CD4-positive, alpha-beta memory T cell (primary cell): ENCODE data around the gene SYNPR. TPM values are rescaled to one million over a fixed set of nuclear protein-coding genes. Genes with fewer than 3 reads are reported as not detected.

Source experiments
- CTCF ChIA-PET: fragments of 350-600 bp; sonication (Branson Sonifier 250); formaldehyde crosslinking; loops from one replicate; lab custom pipeline; 2021; ENCODE audit warnings: inconsistent platforms; ENCODE audit not compliant: partially characterized antibody; lab: Charles Lee
- POLR2A ChIA-PET: fragments of 350-600 bp; sonication (Branson Sonifier 250); formaldehyde crosslinking; loops from one replicate; lab custom pipeline; 2021; ENCODE audit not compliant: partially characterized antibody; lab: Charles Lee
- DNase-seq, 5 donors: peaks; one replicate each; pipeline versions ENCODE4 v3.0.0 to v3.0.0-alpha.2; 2020 to 2022; ENCODE audit warnings: mixed read lengths in 1 of 5
- H3K27ac ChIP-seq: one replicate; pipeline ENCODE4 v1.7.0; 2013; ENCODE audit warnings: low read depth, low read length
- H3K27me3 ChIP-seq: 2 replicates; pipeline ENCODE4 v1.7.0; 2013; ENCODE audit warnings: mild to moderate bottlenecking, low read length, moderate library complexity; ENCODE audit not compliant: insufficient read depth
- H3K36me3 ChIP-seq: 2 replicates; pipeline ENCODE4 v1.7.0; 2013; ENCODE audit warnings: mild to moderate bottlenecking, low read length, moderate library complexity; ENCODE audit not compliant: insufficient read depth
- H3K4me1 ChIP-seq: 2 replicates; pipeline ENCODE4 v1.7.0; 2013; ENCODE audit warnings: mild to moderate bottlenecking, low read length, moderate library complexity; ENCODE audit not compliant: insufficient read depth
- H3K4me3 ChIP-seq, 2 donors: one replicate each; pipeline ENCODE4 v1.7.0; 2013; ENCODE audit warnings: low read length in 2 of 2, mild to moderate bottlenecking in 1 of 2
- H3K9me3 ChIP-seq, 2 donors: one replicate each; pipeline ENCODE4 v1.7.0; 2013; ENCODE audit warnings: low read length in 2 of 2, control low read depth in 1 of 2; ENCODE audit not compliant: control insufficient read depth in 1 of 2
- H3K27ac Mint-ChIP-seq, 7 donors: one replicate each; pipeline ENCODE4 v1.8.0; 2020 to 2021; ENCODE audit warnings: mixed read lengths in 7 of 7, mild to moderate bottlenecking in 6 of 7, inconsistent platforms in 3 of 7, moderate library complexity in 3 of 7
- H3K27me3 Mint-ChIP-seq, 2 donors: one replicate each; pipeline ENCODE4 v1.8.0; 2020 to 2021; ENCODE audit warnings: mixed read lengths in 2 of 2
- H3K36me3 Mint-ChIP-seq, 2 donors: one replicate each; pipeline ENCODE4 v1.8.0; 2020 to 2021; ENCODE audit warnings: mixed read lengths in 2 of 2, inconsistent platforms in 1 of 2, mild to moderate bottlenecking in 1 of 2
- H3K4me1 Mint-ChIP-seq, 4 donors: one replicate each; pipeline ENCODE4 v1.8.0; 2020 to 2021; ENCODE audit warnings: mixed read lengths in 4 of 4, mild to moderate bottlenecking in 1 of 4
- H3K4me3 Mint-ChIP-seq, 8 donors: one replicate each; pipeline ENCODE4 v1.8.0; 2020 to 2021; ENCODE audit warnings: mixed read lengths in 8 of 8, mild to moderate bottlenecking in 7 of 8, moderate library complexity in 6 of 8, inconsistent platforms in 3 of 8
- H3K9me3 Mint-ChIP-seq, 8 donors: one replicate each; pipeline ENCODE4 v1.8.0; 2020 to 2021; ENCODE audit warnings: mixed read lengths in 8 of 8, mild to moderate bottlenecking in 5 of 8, inconsistent platforms in 3 of 8, moderate library complexity in 1 of 8
- intact Hi-C: fragments of 100-400 bp; cut with micrococcal nuclease; formaldehyde crosslinking; loops from one replicate; pipeline ENCODE4 v1.15.1; 2023
- polyA plus RNA-seq, 2 donors: library from polyadenylated mRNA; unstranded; fragments of 300-500 nt; fragmentation: Illumina TruSeq; gene quantifications; one replicate each; pipeline ENCODE4 v1.2.3, GENCODE V29; 2021
- total RNA-seq, 2 experiments: library from RNA; stranded (reverse); gene quantifications; one replicate each; pipeline ENCODE4 v1.2.3, GENCODE V29; 2021

SYNPR gene
- total and polyA plus RNA-seq, 4 experiments from 2014 or later, result not detected

DNA sequence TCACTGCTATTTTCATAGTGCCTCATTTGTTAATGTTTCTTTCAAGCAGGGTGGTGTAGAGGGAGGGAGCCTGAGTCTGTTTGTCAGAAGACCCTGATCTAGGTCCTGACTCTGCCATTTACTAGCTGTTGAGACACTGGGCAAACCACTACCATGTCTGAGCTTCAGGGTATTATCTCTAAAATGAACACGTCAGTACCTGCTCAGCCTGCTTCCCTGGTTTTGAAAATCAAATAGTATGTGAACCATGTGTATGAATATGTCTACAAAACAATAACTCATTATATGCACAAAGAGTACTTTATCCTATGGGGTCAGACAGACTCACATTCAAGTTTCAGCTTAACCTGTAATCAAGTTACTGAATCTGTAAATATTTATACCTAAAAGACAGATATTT is 25.1 kb downstream of the SYNPR start:
- CTCF ChIA-PET, result no interaction called here
- no peaks in the 10 kb centered on the region for H3K27me3 ChIP-seq
- H3K4me1 ChIP-seq, result no peaks in the 10 kb centered on the region
- intact Hi-C loops, result no loop called here
- Mint-ChIP-seq H3K9me3 (peaks cover 0 to 8% (median under 1%) of the 10 kb centered on the region in 8 donors), H3K4me3 (no peak overlapping the region), H3K36me3 (no peaks in the 10 kb centered on the region), H3K27ac (no peak overlapping the region), H3K4me1 (no peaks in the 10 kb centered on the region), H3K27me3 (no peaks in the 10 kb centered on the region)
- no peaks in the 10 kb centered on the region for H3K9me3 ChIP-seq
- no peak for DNase-seq
- H3K27ac ChIP-seq, result no peak overlapping the region
- POLR2A ChIA-PET, result no interaction called here
- H3K4me3 ChIP-seq, result no peak overlapping the region
- H3K36me3 ChIP-seq, result no peaks in the 10 kb centered on the region

DNA sequence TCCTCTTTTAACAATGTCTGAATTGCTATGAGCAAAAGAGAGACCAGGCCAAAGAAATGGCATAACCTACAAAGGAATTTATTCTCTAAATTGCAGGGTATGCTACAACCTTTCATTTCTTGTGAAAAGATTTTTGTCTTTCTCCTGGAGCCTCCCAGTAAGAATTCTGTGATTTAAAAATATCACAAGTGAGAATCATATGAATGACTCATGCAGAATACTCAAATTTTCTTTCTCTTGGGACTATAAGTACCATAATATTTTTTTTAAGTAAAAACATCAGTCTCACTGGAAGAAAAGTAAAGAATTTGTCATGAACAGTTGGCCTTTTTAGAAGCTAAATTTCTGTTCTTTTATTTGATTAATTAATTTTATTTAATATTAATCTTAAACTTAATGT is 26.3 kb downstream of the SYNPR start:
- Histone ChIP-seq H3K36me3 (no peaks in the 10 kb centered on the region), H3K4me1 (no peaks in the 10 kb centered on the region), H3K4me3 (no peak overlapping the region), H3K9me3 (no peaks in the 10 kb centered on the region), H3K27me3 (no peaks in the 10 kb centered on the region), H3K27ac (no peak overlapping the region)
- no peaks in the 10 kb centered on the region for H3K27me3 Mint-ChIP-seq
- peaks cover 0 to 5% (median under 1%) of the 10 kb centered on the region in 8 donors for H3K9me3 Mint-ChIP-seq
- CTCF ChIA-PET, result no interaction called here
- POLR2A ChIA-PET, result no interaction called here
- H3K4me1 Mint-ChIP-seq, result no peaks in the 10 kb centered on the region
- H3K27ac Mint-ChIP-seq, result no peak overlapping the region
- no peaks in the 10 kb centered on the region for H3K36me3 Mint-ChIP-seq
- intact Hi-C loops, result no loop called here
- no peak overlapping the region for H3K4me3 Mint-ChIP-seq
- no peak for DNase-seq

DNA sequence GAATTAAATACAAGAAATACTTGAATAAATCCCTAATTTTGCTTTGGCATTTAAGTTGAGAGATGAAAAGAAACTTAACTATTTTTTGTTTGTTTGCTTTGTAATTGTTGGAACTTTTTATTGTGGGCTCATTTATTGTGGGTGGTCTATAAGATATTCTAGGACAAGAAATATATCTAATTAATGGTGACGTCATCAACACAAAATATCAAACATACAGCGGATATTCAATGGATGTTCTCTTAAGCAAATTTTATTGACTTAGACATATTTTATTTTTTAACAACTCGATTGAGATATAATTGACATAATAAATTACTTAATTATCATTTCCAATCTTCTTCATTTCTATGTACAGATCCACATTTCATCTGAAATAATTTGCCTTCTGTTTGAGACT is 30.0 kb downstream of the SYNPR start:
- no peak for DNase-seq
- H3K27me3 Mint-ChIP-seq, result no peaks in the 10 kb centered on the region
- Histone ChIP-seq H3K36me3 (no peaks in the 10 kb centered on the region), H3K27me3 (no peaks in the 10 kb centered on the region), H3K27ac (no peak overlapping the region), H3K9me3 (no peaks in the 10 kb centered on the region), H3K4me1 (no peaks in the 10 kb centered on the region), H3K4me3 (no peak overlapping the region)
- no peak overlapping the region for H3K27ac Mint-ChIP-seq
- no peak overlapping the region for H3K4me3 Mint-ChIP-seq
- CTCF ChIA-PET, result no interaction called here
- H3K4me1 Mint-ChIP-seq, result no peaks in the 10 kb centered on the region
- peaks cover 0 to 9% (median under 1%) of the 10 kb centered on the region in 8 donors for H3K9me3 Mint-ChIP-seq
- intact Hi-C loops, result no loop called here
- no peaks in the 10 kb centered on the region for H3K36me3 Mint-ChIP-seq
- POLR2A ChIA-PET, result no interaction called here

DNA sequence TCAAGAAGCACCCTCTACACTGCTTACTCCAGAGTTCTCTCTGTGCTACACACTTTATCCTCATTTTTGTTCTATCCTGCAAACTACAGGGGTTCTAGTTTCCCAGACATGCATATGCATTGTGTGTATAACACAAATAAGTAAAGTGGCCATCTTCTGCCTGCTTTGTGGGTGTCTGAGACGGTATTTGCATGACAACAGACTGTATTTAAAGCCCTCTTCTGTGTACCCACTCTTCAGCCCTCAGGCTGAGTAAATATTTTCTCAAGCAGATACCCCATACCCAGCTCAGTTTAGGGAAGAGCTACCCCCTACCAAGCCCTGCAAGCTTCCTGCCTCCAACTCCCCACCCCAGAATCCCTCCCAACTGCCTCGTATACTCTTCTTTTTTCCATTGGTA is 31.7 kb downstream of the SYNPR start:
- ChIA-PET POLR2A (no interaction called here), CTCF (no interaction called here)
- Histone ChIP-seq H3K9me3 (no peaks in the 10 kb centered on the region), H3K27me3 (no peaks in the 10 kb centered on the region), H3K27ac (no peak overlapping the region), H3K4me3 (no peak overlapping the region), H3K4me1 (no peaks in the 10 kb centered on the region), H3K36me3 (no peaks in the 10 kb centered on the region)
- Mint-ChIP-seq H3K27me3 (no peaks in the 10 kb centered on the region), H3K36me3 (no peaks in the 10 kb centered on the region), H3K4me3 (no peak overlapping the region), H3K9me3 (peaks cover 0 to 12% (median under 1%) of the 10 kb centered on the region in 8 donors), H3K4me1 (no peaks in the 10 kb centered on the region), H3K27ac (no peak overlapping the region)
- intact Hi-C loops, result no loop called here
- DNase-seq, result no peak

DNA sequence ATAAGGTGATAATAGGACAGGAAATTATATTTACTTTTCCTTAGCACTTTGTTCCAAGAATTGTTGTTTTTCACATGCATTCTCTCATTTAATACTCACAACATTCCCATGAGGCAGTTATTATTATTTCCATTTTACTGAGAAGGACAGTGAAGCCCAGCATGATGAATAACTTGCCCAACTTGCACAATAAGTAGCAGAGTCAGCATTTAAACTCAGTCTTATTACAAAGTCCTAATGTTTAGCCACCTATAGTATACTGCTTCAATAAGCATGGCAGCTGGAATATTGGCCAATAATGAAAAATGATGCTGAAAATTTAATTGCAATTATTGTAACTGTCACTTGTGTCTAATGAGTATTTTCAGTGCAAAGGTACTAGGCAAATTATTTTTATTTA is 45.7 kb downstream of the SYNPR start:
- POLR2A ChIA-PET, result no interaction called here
- Histone ChIP-seq H3K4me1 (no peaks in the 10 kb centered on the region), H3K36me3 (no peaks in the 10 kb centered on the region), H3K27ac (no peak overlapping the region), H3K4me3 (no peak overlapping the region), H3K27me3 (no peaks in the 10 kb centered on the region), H3K9me3 (no peaks in the 10 kb centered on the region)
- no peaks in the 10 kb centered on the region for H3K27me3 Mint-ChIP-seq
- H3K4me1 Mint-ChIP-seq, result no peaks in the 10 kb centered on the region
- DNase-seq, result no peak
- no peaks in the 10 kb centered on the region for H3K36me3 Mint-ChIP-seq
- H3K9me3 Mint-ChIP-seq, result peaks cover 0 to 1% (median 0%) of the 10 kb centered on the region in 8 donors
- H3K4me3 Mint-ChIP-seq, result no peak overlapping the region
- CTCF ChIA-PET, result no interaction called here
- intact Hi-C loops, result no loop called here
- no peak overlapping the region for H3K27ac Mint-ChIP-seq

DNA sequence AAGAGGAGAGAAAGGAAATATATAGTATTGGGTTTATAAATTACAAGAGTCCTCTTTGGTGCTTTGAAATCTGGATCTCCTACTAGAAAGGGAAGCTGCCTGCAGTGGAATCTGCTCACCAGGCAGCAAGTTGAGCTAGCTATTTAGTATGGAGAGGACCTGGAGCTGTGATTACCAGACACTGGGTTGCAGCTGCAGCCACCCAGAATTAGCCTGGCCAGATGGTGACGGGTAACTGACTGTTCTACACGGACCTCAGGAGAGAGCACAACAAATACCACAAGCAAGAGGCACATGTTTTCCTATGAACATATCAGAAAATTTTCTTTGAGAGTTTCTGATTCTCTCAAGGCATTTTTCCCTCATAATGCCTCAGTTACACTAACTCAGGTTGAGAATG is 46.5 kb downstream of the SYNPR start:
- no peaks in the 10 kb centered on the region for H3K27me3 Mint-ChIP-seq
- CTCF ChIA-PET, result no interaction called here
- no peak overlapping the region for H3K27ac Mint-ChIP-seq

DNA sequence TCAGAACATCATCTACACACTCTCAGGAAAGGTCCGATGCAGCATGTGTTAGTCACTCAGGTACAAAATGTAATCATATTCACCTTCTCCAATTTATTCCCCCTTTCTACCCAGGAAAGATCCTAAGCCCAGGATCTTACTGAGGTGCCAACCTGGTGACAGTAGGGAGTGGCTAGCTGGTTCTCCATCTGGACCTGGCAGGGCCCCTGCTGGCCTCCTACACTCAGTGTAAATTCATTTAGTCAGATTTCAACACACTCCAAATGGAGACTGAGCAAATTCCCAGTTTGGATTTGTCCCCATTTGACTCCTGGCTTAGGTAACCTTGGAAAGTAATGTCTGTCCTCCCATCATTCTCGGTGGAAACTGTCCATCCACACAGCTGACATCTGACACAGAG is 47.3 kb downstream of the SYNPR start:
- H3K4me3 ChIP-seq, result no peak overlapping the region
- H3K9me3 ChIP-seq, result no peaks in the 10 kb centered on the region
- Mint-ChIP-seq H3K36me3 (no peaks in the 10 kb centered on the region), H3K9me3 (peaks cover 0 to 1% (median 0%) of the 10 kb centered on the region in 8 donors), H3K4me3 (no peak overlapping the region), H3K4me1 (no peaks in the 10 kb centered on the region), H3K27me3 (no peaks in the 10 kb centered on the region), H3K27ac (no peak overlapping the region)
- DNase-seq, result no peak
- H3K27ac ChIP-seq, result no peak overlapping the region
- no peaks in the 10 kb centered on the region for H3K36me3 ChIP-seq
- ChIA-PET POLR2A (no interaction called here), CTCF (no interaction called here)
- no peaks in the 10 kb centered on the region for H3K4me1 ChIP-seq
- H3K27me3 ChIP-seq, result no peaks in the 10 kb centered on the region
- intact Hi-C loops, result no loop called here

More for the DNA sequence above, 46.5 kb downstream of the SYNPR start:
- H3K36me3 Mint-ChIP-seq, result no peaks in the 10 kb centered on the region
- intact Hi-C loops, result no loop called here
- no peaks in the 10 kb centered on the region for H3K9me3 ChIP-seq
- H3K4me1 Mint-ChIP-seq, result no peaks in the 10 kb centered on the region
- H3K4me3 Mint-ChIP-seq, result no peak overlapping the region
- POLR2A ChIA-PET, result no interaction called here
- H3K27me3 ChIP-seq, result no peaks in the 10 kb centered on the region
- no peaks in the 10 kb centered on the region for H3K36me3 ChIP-seq
- no peak overlapping the region for H3K4me3 ChIP-seq
- no peaks in the 10 kb centered on the region for H3K4me1 ChIP-seq
- H3K27ac ChIP-seq, result no peak overlapping the region
- DNase-seq, result no peak
- peaks cover 0 to 1% (median 0%) of the 10 kb centered on the region in 8 donors for H3K9me3 Mint-ChIP-seq

DNA sequence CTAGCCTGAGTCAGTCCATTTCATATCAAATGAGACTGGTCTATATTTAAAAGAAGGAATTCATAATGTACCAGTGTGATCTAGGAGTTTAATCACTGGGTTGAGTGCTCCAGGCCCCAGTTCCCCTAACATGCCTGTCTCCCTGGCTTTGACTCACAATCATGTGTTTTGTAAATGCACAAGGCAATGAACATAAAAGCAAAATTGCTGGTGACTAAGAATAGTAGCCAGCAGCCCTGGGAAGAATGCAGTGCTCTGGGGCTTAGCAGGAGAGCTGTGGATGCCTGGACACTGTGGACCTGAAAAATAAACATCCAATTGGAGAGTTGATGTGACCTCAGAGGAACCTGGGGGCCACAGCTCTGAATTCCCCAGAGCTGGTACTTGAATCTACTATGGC is 50.3 kb downstream of the SYNPR start:
- no peak for DNase-seq
- no peak overlapping the region for H3K4me3 ChIP-seq
- no peaks in the 10 kb centered on the region for H3K36me3 ChIP-seq
- no peak overlapping the region for H3K4me3 Mint-ChIP-seq
- no peak overlapping the region for H3K27ac ChIP-seq
- POLR2A ChIA-PET, result no interaction called here
- H3K27ac Mint-ChIP-seq, result no peak overlapping the region
- intact Hi-C loops, result no loop called here
- H3K27me3 Mint-ChIP-seq, result no peaks in the 10 kb centered on the region
- no peaks in the 10 kb centered on the region for H3K27me3 ChIP-seq
- H3K36me3 Mint-ChIP-seq, result no peaks in the 10 kb centered on the region
- H3K4me1 ChIP-seq, result no peaks in the 10 kb centered on the region
- no peaks in the 10 kb centered on the region for H3K4me1 Mint-ChIP-seq
- CTCF ChIA-PET, result no interaction called here
- no peaks in the 10 kb centered on the region for H3K9me3 ChIP-seq
- peaks cover 0 to 1% (median 0%) of the 10 kb centered on the region in 8 donors for H3K9me3 Mint-ChIP-seq
